ENCODE results near the gene NAPA.

- no peak for TF ChIP-seq REST (IDR thresholded peaks at IDR 0.05; ENCODE audit: low read depth, low read length)
- TF ChIP-seq ETV6 (conservative IDR thresholded peaks at IDR 0.05 in 1 of 2, IDR thresholded peaks at IDR 0.05 in 1 of 2; ENCODE audit: borderline replicate concordance in 1 of 2, low read depth in 1 of 2), result no peak
- no peak for TF ChIP-seq KAT2A (conservative IDR thresholded peaks at IDR 0.05; ENCODE audit: control insufficient read depth, low read depth, low read length)
- TF ChIP-seq POLR2AphosphoS2 (IDR thresholded peaks at IDR 0.05; ENCODE audit: low read depth, low read length), result no peak
- TF ChIP-seq CTCF (IDR thresholded peaks at IDR 0.05 in 2 of 3, conservative IDR thresholded peaks at IDR 0.05 in 1 of 3; ENCODE audit: control insufficient read depth in 2 of 3, extremely low read depth in 1 of 3, insufficient read depth in 1 of 3, low read depth in 3 of 3, low read length in 3 of 3), result no peak
- TF ChIP-seq EGR1 (IDR thresholded peaks at IDR 0.05; ENCODE audit: borderline replicate concordance in 1 of 2, low read depth in 2 of 2, low read length in 2 of 2), result no peak
- no peak for TF ChIP-seq MEF2A (IDR thresholded peaks at IDR 0.05; ENCODE audit: insufficient read depth, low read depth, low read length)
- no peak for TF ChIP-seq POLR2AphosphoS5 (IDR thresholded peaks at IDR 0.05; ENCODE audit: low read length)
- TF ChIP-seq SP1 (IDR thresholded peaks at IDR 0.05; ENCODE audit: low read depth, low read length), result no peak
Observed at GRCh38 chr19:47476438-47476972, 38.4 kb downstream of the NAPA start.

Data from GM12878 (cell line).